HCT116 (cell line): ENCODE data around the gene EML1.

ENCODE experiments used
- CBX3 ChIP-seq: IDR thresholded peaks from 2 replicates; pipeline ENCODE4 v1.6.1; 2012; ENCODE audit warnings: low read depth
- EGR1 ChIP-seq: IDR thresholded peaks from 2 replicates; pipeline ENCODE4 v1.6.1; 2012; ENCODE audit warnings: low read depth
- EZH2 ChIP-seq: fragments of 200-600 bp; sonication (generic); IDR thresholded peaks from 2 replicates; pipeline ENCODE4 v1.6.1; 2017; ENCODE audit warnings: antibody characterized with exemption, mixed run types
- POLR2A ChIP-seq: IDR thresholded peaks from 2 replicates; pipeline ENCODE4 v1.7.0; 2011; ENCODE audit warnings: borderline replicate concordance; ENCODE audit not compliant: insufficient read depth, insufficient read length; ENCODE audit errors: extremely low read depth
- YY1 ChIP-seq: IDR thresholded peaks from 2 replicates; pipeline ENCODE4 v1.6.1; 2011; ENCODE audit warnings: low read length, low read depth, moderate library complexity, mild to moderate bottlenecking; ENCODE audit not compliant: insufficient replicate concordance; ENCODE audit errors: extremely low read depth
- TF ChIP-seq, protein P1 (sequence below), 3 experiments: fragments of 200-600 bp in 1 of 3; sonication (generic) in 1 of 3; IDR thresholded peaks in 2 of 3; conservative IDR thresholded peaks in 1 of 3; 2 replicates each; pipeline ENCODE4 v1.5.1; 2012 to 2017; ENCODE audit warnings: low read depth in 2 of 3, low read length in 2 of 3, antibody characterized with exemption in 1 of 3, borderline replicate concordance in 1 of 3, control low read depth in 1 of 3, mild to moderate bottlenecking in 1 of 3, mixed read lengths in 1 of 3, mixed run types in 1 of 3, moderate library complexity in 1 of 3; ENCODE audit not compliant: insufficient read depth in 1 of 3
- TF ChIP-seq, protein P2 (sequence below): IDR thresholded peaks from 2 replicates; pipeline ENCODE4 v1.6.1; 2012; ENCODE audit warnings: low read depth
- TF ChIP-seq, protein P3 (sequence below): IDR thresholded peaks from 2 replicates; pipeline ENCODE4 v1.6.1; 2012

DNA sequence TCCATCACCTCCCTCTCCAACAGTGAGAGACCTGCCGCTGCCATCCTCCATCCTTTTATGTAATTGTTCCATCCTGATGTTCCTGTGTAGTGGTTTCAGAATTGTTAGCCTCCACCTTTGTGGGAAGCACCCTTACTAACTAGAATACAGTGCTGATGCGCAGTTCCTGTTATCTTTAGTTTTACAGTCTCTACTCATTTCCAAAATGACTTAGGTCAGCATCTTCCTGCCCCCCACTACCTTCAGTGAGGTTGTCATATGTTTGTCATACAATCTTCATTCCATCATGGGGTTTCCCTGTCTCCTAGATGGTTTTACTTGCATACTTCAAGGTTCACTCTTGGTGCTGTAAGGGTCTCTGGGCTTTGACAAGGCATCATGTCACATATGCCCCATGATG lies 69.8 kb downstream of the EML1 start:
- TF ChIP-seq, protein P1, sequence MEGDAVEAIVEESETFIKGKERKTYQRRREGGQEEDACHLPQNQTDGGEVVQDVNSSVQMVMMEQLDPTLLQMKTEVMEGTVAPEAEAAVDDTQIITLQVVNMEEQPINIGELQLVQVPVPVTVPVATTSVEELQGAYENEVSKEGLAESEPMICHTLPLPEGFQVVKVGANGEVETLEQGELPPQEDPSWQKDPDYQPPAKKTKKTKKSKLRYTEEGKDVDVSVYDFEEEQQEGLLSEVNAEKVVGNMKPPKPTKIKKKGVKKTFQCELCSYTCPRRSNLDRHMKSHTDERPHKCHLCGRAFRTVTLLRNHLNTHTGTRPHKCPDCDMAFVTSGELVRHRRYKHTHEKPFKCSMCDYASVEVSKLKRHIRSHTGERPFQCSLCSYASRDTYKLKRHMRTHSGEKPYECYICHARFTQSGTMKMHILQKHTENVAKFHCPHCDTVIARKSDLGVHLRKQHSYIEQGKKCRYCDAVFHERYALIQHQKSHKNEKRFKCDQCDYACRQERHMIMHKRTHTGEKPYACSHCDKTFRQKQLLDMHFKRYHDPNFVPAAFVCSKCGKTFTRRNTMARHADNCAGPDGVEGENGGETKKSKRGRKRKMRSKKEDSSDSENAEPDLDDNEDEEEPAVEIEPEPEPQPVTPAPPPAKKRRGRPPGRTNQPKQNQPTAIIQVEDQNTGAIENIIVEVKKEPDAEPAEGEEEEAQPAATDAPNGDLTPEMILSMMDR (IDR thresholded peaks at IDR 0.05 in 2 of 3, conservative IDR thresholded peaks at IDR 0.05 in 1 of 3; ENCODE audit: borderline replicate concordance in 1 of 3, insufficient read depth in 1 of 3, low read depth in 2 of 3, low read length in 2 of 3) = no peak
- no peak for TF ChIP-seq POLR2A
- no peak for TF ChIP-seq EGR1
- TF ChIP-seq, protein P2, sequence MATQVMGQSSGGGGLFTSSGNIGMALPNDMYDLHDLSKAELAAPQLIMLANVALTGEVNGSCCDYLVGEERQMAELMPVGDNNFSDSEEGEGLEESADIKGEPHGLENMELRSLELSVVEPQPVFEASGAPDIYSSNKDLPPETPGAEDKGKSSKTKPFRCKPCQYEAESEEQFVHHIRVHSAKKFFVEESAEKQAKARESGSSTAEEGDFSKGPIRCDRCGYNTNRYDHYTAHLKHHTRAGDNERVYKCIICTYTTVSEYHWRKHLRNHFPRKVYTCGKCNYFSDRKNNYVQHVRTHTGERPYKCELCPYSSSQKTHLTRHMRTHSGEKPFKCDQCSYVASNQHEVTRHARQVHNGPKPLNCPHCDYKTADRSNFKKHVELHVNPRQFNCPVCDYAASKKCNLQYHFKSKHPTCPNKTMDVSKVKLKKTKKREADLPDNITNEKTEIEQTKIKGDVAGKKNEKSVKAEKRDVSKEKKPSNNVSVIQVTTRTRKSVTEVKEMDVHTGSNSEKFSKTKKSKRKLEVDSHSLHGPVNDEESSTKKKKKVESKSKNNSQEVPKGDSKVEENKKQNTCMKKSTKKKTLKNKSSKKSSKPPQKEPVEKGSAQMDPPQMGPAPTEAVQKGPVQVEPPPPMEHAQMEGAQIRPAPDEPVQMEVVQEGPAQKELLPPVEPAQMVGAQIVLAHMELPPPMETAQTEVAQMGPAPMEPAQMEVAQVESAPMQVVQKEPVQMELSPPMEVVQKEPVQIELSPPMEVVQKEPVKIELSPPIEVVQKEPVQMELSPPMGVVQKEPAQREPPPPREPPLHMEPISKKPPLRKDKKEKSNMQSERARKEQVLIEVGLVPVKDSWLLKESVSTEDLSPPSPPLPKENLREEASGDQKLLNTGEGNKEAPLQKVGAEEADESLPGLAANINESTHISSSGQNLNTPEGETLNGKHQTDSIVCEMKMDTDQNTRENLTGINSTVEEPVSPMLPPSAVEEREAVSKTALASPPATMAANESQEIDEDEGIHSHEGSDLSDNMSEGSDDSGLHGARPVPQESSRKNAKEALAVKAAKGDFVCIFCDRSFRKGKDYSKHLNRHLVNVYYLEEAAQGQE = no peak
- TF ChIP-seq YY1 = no peak
- TF ChIP-seq, protein P3, sequence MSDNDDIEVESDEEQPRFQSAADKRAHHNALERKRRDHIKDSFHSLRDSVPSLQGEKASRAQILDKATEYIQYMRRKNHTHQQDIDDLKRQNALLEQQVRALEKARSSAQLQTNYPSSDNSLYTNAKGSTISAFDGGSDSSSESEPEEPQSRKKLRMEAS = no peak
- TF ChIP-seq EZH2 = no peak
- no peak for TF ChIP-seq CBX3
